HepG2 (cell line): ENCODE results near the gene C16orf87. TPM values are rescaled to one million over a fixed set of nuclear protein-coding genes. Genes with fewer than 3 reads are reported as not detected.

Experiments
- ATAC-seq: fragments of 200-7000 bp; cut with Tn5 transposase; 3 replicates; pipeline ENCODE4 v1.9.1; 2020; ENCODE audit warnings: mild to moderate bottlenecking, moderate library complexity
- BruUV-seq: library from RNA; stranded (reverse); fragments of 400-500 nt; replicated peaks from 2 replicates; lab custom pipeline; 2021; lab: Mats Ljungman, UMichigan
- CTCF ChIA-PET: fragments of 300-600 bp; formaldehyde crosslinking; extraction: SDS; loops from one replicate; lab custom pipeline; 2021; ENCODE audit warnings: low total read pairs, inconsistent platforms, low intra/inter-chr PET ratio; lab: Yijun Ruan, JAX
- POLR2A ChIA-PET: fragments of 350-600 bp; sonication (Branson Sonifier 250); formaldehyde crosslinking; loops from one replicate; lab custom pipeline; 2020; ENCODE audit warnings: antibody characterized with exemption, inconsistent platforms; lab: Yijun Ruan, JAX
- DNase-seq: peaks from one replicate; pipeline ENCODE4 v3.0.0-alpha.2; 2015; ENCODE audit warnings: low spot score
- FAIRE-seq: peaks from 3 replicates; lab custom pipeline; 2011; peaks lifted over from hg19 to GRCh38; lab: Jason Lieb, UNC
- H2AFZ ChIP-seq: one replicate; pipeline ENCODE4 v1.6.1; 2011; ENCODE audit warnings: low read length, inconsistent platforms
- H3K27ac ChIP-seq: fragments of 300-600 bp; 3 replicates; pipeline ENCODE4 v1.8.0; 2011; ENCODE audit warnings: mixed run types, mild to moderate bottlenecking, mixed read lengths, low read length, inconsistent platforms; ENCODE audit not compliant: insufficient read depth; ENCODE audit errors: extremely low read length
- H3K27me3 ChIP-seq, 2 experiments: fragments of 200-600 bp in 1 of 2; 2 replicates in 1 of 2; 3 replicates in 1 of 2; pipeline versions ENCODE4 v1.6.0 to v1.8.0; 2011; ENCODE audit warnings: low read length in 2 of 2, mild to moderate bottlenecking in 2 of 2, moderate library complexity in 2 of 2, inconsistent platforms in 1 of 2; ENCODE audit not compliant: insufficient read depth in 2 of 2, control insufficient read depth in 1 of 2
- H3K36me3 ChIP-seq, 2 experiments: fragments of 200-600 bp in 1 of 2; replicated peaks in 1 of 2; 2 replicates in 1 of 2; 3 replicates in 1 of 2; pipeline versions ENCODE4 v1.5.1 to v1.8.0; 2011; ENCODE audit warnings: low read length in 2 of 2, inconsistent platforms in 1 of 2; ENCODE audit not compliant: insufficient read depth in 2 of 2, control insufficient read depth in 1 of 2
- H3K4me1 ChIP-seq: 2 replicates; pipeline ENCODE4 v1.5.1; 2012; ENCODE audit warnings: low read length, inconsistent platforms; ENCODE audit not compliant: insufficient read depth
- H3K4me2 ChIP-seq: 2 replicates; pipeline ENCODE4 v1.6.0; 2011; ENCODE audit warnings: low read depth, low read length, inconsistent platforms
- H3K4me3 ChIP-seq, 3 experiments: fragments of 200-600 bp in 1 of 3; sonication (generic), shearing (Covaris generic) in 1 of 3; replicated peaks in 1 of 3; 2 replicates each; pipeline ENCODE4 v1.5.1; 2011 to 2016; ENCODE audit warnings: low read length in 3 of 3, inconsistent platforms in 2 of 3, low read depth in 2 of 3, mild to moderate bottlenecking in 2 of 3, control low read depth in 1 of 3, mixed read lengths in 1 of 3; ENCODE audit not compliant: insufficient read depth in 1 of 3
- H3K79me2 ChIP-seq: one replicate; pipeline ENCODE4 v1.6.1; 2011; ENCODE audit warnings: low read length, inconsistent platforms; ENCODE audit not compliant: insufficient read depth
- H3K9ac ChIP-seq: 2 replicates; pipeline ENCODE4 v1.6.0; 2011; ENCODE audit warnings: mild to moderate bottlenecking, low read depth, low read length, inconsistent platforms; ENCODE audit not compliant: insufficient read depth
- H3K9me3 ChIP-seq: 2 replicates; pipeline ENCODE4 v1.5.1; 2012; ENCODE audit warnings: mild to moderate bottlenecking, low read length
- H4K20me1 ChIP-seq: 2 replicates; pipeline ENCODE4 v1.6.0; 2011; ENCODE audit warnings: inconsistent platforms, mild to moderate bottlenecking, low read length, moderate library complexity; ENCODE audit not compliant: insufficient read depth
- MAFK ChIP-seq, 2 experiments: IDR thresholded peaks in 1 of 2; conservative IDR thresholded peaks in 1 of 2; 2 replicates each; pipeline ENCODE4 v1.6.1; 2011; ENCODE audit warnings: improper control_type of control experiment in 2 of 2, low read length in 2 of 2
- SPEN ChIP-seq: sonication (generic); formaldehyde crosslinking; IDR thresholded peaks from 2 replicates; pipeline ENCODE4 v1.5.1; 2020; ENCODE audit warnings: low read depth, mild to moderate bottlenecking, missing genetic modification reagents
- TMF1 ChIP-seq: sonication (generic); formaldehyde crosslinking; IDR thresholded peaks from 2 replicates; pipeline ENCODE4 v1.8.1; 2022; ENCODE audit warnings: low read depth, missing genetic modification reagents
- ZMAT3 ChIP-seq: sonication (generic); formaldehyde crosslinking; conservative IDR thresholded peaks from 2 replicates; pipeline ENCODE4 v1.7.0; 2021; ENCODE audit warnings: missing genetic modification reagents
- ZNF724P ChIP-seq: sonication (generic); formaldehyde crosslinking; IDR thresholded peaks from 2 replicates; pipeline ENCODE4 v1.8.0; 2022; ENCODE audit warnings: missing genetic modification reagents, borderline replicate concordance
- ZNF781 ChIP-seq: sonication (generic); formaldehyde crosslinking; IDR thresholded peaks from 2 replicates; pipeline ENCODE4 v1.5.1; 2020; ENCODE audit warnings: borderline replicate concordance, mild to moderate bottlenecking, missing genetic modification reagents; ENCODE audit errors: not compliant biosample characterization
- WGBS: methylation state at CpG from one replicate; pipeline ENCODE4 v1.1.6; 2017; ENCODE audit warnings: low lambda C conversion rate; 5-methylcytosine and 5-hydroxymethylcytosine counted together
- in situ Hi-C: cut with HindIII; loops from 2 replicates; pipeline ENCODE4 v1.10.0; 2017; ENCODE audit warnings: low pct_unique_long_range_greater_than_20kb; ENCODE audit not compliant: extremely low pct_ligation_motif_present
- intact Hi-C: fragments of 100-400 bp; cut with micrococcal nuclease; formaldehyde crosslinking; loops from one replicate; pipeline ENCODE4 v1.10.0; 2022; ENCODE audit not compliant: unreplicated experiment
- polyA plus RNA-seq, 8 experiments: library from polyadenylated mRNA; depleted of rRNA in 3 of 8; stranded (reverse) in 7 of 8; unstranded in 1 of 8; fragments of >200 nt; fragmentation: Illumina TruSeq in 4 of 8; extraction: Trizol in 4 of 8; gene quantifications; 2 replicates each; pipeline versions ENCODE4 v1.2.1 to v1.2.3, GENCODE V29; 2011 to 2016; ENCODE audit warnings: low read depth in 4 of 8, missing spikeins in 1 of 8, mixed read lengths in 1 of 8; ENCODE audit not compliant: insufficient read depth in 1 of 8
- total RNA-seq, 5 experiments: library from RNA; depleted of rRNA; stranded (reverse); fragments of >200 nt; fragmentation: Illumina TruSeq; extraction: Trizol; gene quantifications; 2 replicates each; pipeline ENCODE4 v1.2.3, GENCODE V29; 2016; ENCODE audit warnings: low read depth in 1 of 5
- TF ChIP-seq, protein P1 (sequence below): sonication (generic); formaldehyde crosslinking; IDR thresholded peaks from 2 replicates; pipeline ENCODE4 v1.8.1; 2022; ENCODE audit warnings: mild to moderate bottlenecking, missing genetic modification reagents
- TF ChIP-seq, protein P2 (sequence below): sonication (generic); formaldehyde crosslinking; IDR thresholded peaks from 2 replicates; pipeline ENCODE4 v1.4.0; 2020; ENCODE audit warnings: mild to moderate bottlenecking, low read depth, missing genetic modification reagents

Gene C16orf87
- total and polyA plus RNA-seq, 2 of the 13 experiments (the other 11 are each of a cell fraction or from before 2014, with no cell fraction given), result 8.6 to 19.5 TPM

DNA sequence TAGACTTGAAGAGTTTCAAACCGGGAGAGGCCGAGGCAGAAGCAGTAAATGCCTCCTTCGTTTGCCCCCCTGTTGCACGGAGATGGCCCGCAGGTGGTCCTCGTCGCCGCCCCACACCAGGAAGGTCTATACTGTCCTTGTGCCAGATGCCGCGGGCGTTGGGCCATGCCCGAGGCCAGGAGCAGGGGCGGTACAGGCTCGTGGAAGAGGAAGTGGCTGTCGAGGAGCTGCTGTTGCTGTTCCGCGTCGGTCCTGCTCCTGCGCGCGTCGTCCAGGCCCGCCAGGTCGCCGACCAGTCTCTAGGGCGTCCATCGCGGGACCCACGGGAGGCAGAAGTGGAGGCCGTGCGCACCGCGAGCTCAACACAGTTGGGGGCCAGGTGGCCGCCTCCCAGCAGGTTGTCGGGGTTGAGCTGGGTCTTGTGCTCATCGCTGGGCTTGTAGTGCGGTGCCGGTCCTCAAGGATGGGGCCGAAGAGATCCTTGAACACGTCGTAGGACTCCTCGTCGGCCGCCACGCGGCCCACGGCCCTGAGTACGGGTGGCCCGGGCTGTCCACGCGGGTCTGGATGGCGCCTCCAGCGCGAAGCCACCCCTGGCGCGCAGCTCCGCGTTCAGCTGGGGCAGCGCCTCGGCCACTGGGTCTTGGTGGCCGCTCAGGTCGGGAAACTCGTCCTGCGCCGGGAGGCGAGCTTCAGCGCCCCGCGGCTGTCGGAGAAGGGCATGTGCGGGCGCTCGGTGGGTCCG, 13.1 kb upstream of the C16orf87 start:
- no peaks in the 10 kb centered on the region for H3K36me3 ChIP-seq
- H3K79me2 ChIP-seq, result no peaks in the 10 kb centered on the region
- no TSS peak for BruUV-seq
- H3K27me3 ChIP-seq, result no peaks in the 10 kb centered on the region
- H3K9ac ChIP-seq, result no peak overlapping the region
- peaks cover 38% of the 10 kb centered on the region for H3K4me1 ChIP-seq
- POLR2A ChIA-PET, result interaction anchor here (0.6 kb wide), 1 partner anchor 127 kb away, joined by 6 read pairs; no protein-coding TSS in a partner anchor
- no peak for TF ChIP-seq ZNF781 (CRISPR knock-in tag)
- no peak for TF ChIP-seq MAFK (conservative IDR thresholded peaks at IDR 0.05 in 1 of 2, IDR thresholded peaks at IDR 0.05 in 1 of 2; ENCODE audit: low read length in 2 of 2)
- no peak for TF ChIP-seq ZMAT3 (CRISPR knock-in tag)
- TF ChIP-seq ZNF724P, result no peak
- TF ChIP-seq, protein P1, sequence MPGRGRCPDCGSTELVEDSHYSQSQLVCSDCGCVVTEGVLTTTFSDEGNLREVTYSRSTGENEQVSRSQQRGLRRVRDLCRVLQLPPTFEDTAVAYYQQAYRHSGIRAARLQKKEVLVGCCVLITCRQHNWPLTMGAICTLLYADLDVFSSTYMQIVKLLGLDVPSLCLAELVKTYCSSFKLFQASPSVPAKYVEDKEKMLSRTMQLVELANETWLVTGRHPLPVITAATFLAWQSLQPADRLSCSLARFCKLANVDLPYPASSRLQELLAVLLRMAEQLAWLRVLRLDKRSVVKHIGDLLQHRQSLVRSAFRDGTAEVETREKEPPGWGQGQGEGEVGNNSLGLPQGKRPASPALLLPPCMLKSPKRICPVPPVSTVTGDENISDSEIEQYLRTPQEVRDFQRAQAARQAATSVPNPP (CRISPR knock-in tag), result no peak
- no peak for TF ChIP-seq SPEN (CRISPR knock-in tag)
- TF ChIP-seq, protein P2, sequence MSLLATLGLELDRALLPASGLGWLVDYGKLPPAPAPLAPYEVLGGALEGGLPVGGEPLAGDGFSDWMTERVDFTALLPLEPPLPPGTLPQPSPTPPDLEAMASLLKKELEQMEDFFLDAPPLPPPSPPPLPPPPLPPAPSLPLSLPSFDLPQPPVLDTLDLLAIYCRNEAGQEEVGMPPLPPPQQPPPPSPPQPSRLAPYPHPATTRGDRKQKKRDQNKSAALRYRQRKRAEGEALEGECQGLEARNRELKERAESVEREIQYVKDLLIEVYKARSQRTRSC, result no peak
- no peak for TF ChIP-seq TMF1 (CRISPR knock-in tag)
- H3K4me3 ChIP-seq, result no peak overlapping the region
- WGBS, result 87% methylated on average over 52 of the region's 74 CpGs
- H4K20me1 ChIP-seq, result no peaks in the 10 kb centered on the region
- CTCF ChIA-PET, result no interaction called here
- in situ Hi-C loops (no loop called here), intact Hi-C loops (no loop called here)
- no peak for FAIRE-seq
- H2AFZ ChIP-seq, result no peak overlapping the region
- no peaks in the 10 kb centered on the region for H3K9me3 ChIP-seq
- ATAC-seq, result no peak; the same call in 2 of the 3 replicates
- no peak overlapping the region for H3K27ac ChIP-seq
- DNase-seq, result no peak
- no peak overlapping the region for H3K4me2 ChIP-seq
